ENCODE measurements around the gene RASSF3.
"Not testable (repeated sequence)": the region's sequence is repeated elsewhere in the genome, so short reads cannot be mapped to it uniquely, and the experiment has no call there.

Gene RASSF3

DNA sequence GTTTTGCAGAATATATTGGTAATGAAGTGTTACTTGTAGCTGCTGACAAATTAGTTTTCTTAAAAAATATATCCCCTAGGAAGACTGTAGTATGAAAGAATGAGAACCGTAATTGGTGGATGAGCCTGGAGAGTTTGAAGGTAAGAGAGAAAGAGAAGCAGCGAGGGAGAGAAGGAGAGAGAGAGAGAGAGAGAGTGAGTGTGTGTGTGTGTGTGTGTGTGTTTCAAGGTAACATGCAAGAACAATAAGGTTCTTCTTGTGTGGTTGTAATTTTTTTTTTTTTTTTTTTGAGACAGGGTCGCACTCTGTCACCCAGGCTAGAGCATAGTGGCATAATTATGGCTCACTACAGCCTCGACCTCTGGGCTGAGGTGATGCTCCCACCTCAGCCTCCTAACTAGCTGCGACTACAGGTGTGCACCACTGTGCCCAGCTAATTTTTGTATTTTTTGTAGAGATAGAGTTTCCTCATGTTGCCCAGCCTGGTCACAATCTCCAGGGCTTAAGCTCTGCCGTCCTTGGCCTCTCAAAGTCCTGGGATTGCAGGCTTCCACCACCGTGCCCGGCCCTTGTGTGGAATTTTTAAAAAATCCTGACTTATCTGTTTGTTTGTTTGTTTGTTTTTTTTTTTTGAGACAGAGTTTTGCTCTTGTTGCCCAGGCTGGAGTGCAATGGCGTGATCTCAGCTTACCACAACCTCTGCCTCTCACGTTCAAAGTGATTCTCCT lies 73.7 kb downstream of the RASSF3 start:
- Histone ChIP-seq H3K27me3 (ENCODE audit: insufficient read depth, low read length) (no peaks in the 10 kb centered on the region), H3K4me3 (ENCODE audit: low read length) (no peak overlapping the region), H3K9me3 (ENCODE audit: insufficient read depth, low read depth, low read length) (no peaks in the 10 kb centered on the region), H3K4me1 (ENCODE audit: insufficient read depth, low read length) (peaks cover 28% of the 10 kb centered on the region), H3K27ac (ENCODE audit: low read depth, low read length) (no peak overlapping the region), H3K9ac (ENCODE audit: low read depth, low read length) (no peak overlapping the region), H3K36me3 (ENCODE audit: insufficient read depth, low read length) (peaks cover 38% of the 10 kb centered on the region)
- 95% methylated on average over 10 of the region's 10 CpGs for WGBS

DNA sequence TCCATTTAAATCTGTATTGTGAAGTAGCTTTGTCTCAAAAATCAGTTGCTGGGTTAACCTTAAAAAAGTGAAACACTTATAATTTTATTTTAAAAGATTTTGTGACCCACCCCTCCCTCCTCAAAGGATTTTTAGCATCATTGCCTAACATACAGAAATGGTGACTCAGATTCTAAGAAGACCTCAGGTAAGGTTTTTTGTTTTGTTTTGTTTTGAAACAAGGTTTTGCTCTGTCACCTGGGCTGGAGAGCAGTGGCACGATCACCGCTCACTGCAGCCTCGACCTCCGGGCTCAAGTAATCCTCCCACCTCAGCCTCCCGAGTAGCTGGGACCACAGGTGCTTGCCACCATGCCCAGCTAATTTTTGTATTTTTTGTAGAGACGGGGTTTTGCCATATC lies 74.8 kb downstream of the RASSF3 start:
- no peak overlapping the region for H3K27ac ChIP-seq (ENCODE audit: low read depth, low read length)
- H3K9ac ChIP-seq (ENCODE audit: low read depth, low read length): no peak overlapping the region
- peaks cover 43% of the 10 kb centered on the region for H3K36me3 ChIP-seq (ENCODE audit: insufficient read depth, low read length)
- peaks cover 25% of the 10 kb centered on the region for H3K4me1 ChIP-seq (ENCODE audit: insufficient read depth, low read length)
- 97% methylated on average over 6 of the region's 6 CpGs for WGBS
- H3K27me3 ChIP-seq (ENCODE audit: insufficient read depth, low read length): no peaks in the 10 kb centered on the region
- no peaks in the 10 kb centered on the region for H3K9me3 ChIP-seq (ENCODE audit: insufficient read depth, low read depth, low read length)
- no peak overlapping the region for H3K4me3 ChIP-seq (ENCODE audit: low read length)

DNA sequence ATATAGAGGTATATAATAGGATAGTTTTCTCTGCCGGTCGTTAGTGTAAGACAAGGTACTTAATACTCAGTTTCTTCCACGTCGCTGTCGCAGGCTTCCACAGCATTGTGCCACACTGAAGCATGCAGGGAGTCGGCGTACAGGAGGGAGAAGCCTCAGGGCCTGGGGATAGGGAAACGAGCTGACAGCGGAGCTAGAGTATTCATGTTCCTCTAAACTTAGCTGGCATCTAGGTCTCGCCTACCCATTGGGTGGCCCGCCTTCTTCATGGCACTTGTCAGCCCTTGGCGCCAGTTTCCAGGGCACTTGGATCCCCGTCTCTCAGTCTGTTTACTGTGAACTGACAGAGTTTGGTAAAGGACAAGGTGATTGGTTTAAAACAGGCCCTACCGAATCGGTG lies 75.3 kb downstream of the RASSF3 start:
- Histone ChIP-seq H3K4me1 (ENCODE audit: insufficient read depth, low read length) (peaks cover 25% of the 10 kb centered on the region), H3K9ac (ENCODE audit: low read depth, low read length) (no peak overlapping the region), H3K27ac (ENCODE audit: low read depth, low read length) (no peak overlapping the region), H3K9me3 (ENCODE audit: insufficient read depth, low read depth, low read length) (no peaks in the 10 kb centered on the region), H3K27me3 (ENCODE audit: insufficient read depth, low read length) (no peaks in the 10 kb centered on the region), H3K36me3 (ENCODE audit: insufficient read depth, low read length) (peaks cover 43% of the 10 kb centered on the region), H3K4me3 (ENCODE audit: low read length) (no peak overlapping the region)
- WGBS: 96% methylated on average over 15 of the region's 15 CpGs

DNA sequence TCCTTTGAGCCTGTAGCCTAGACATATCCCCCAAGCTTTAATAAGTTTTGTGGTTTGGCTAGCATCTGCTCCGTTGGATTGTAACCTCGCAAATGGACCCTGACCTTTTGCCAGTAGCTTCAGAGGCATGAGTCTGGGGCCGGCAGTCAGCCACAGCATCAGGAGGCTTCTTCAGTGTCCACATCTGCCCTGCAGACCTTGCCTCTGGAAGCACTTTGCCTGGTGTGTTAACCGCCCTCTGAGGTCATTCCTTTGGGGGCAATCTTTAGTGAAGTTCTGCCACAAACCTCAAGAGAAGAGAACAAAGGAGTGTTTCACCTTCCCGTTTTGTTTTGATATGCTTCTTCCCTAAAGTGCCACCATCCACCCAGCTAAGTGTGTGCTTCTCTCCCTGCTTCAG lies 77.5 kb downstream of the RASSF3 start:
- no peak overlapping the region for H3K4me3 ChIP-seq (ENCODE audit: low read length)
- 78% methylated on average over 5 of the region's 5 CpGs for WGBS
- H3K36me3 ChIP-seq (ENCODE audit: insufficient read depth, low read length): peaks cover 43% of the 10 kb centered on the region
- no peaks in the 10 kb centered on the region for H3K27me3 ChIP-seq (ENCODE audit: insufficient read depth, low read length)
- peak overlapping the region; percentile 44; the same call in 1 of the 2 replicates for H3K27ac ChIP-seq (ENCODE audit: low read depth, low read length)
- H3K4me1 ChIP-seq (ENCODE audit: insufficient read depth, low read length): peaks cover 36% of the 10 kb centered on the region
- H3K9me3 ChIP-seq (ENCODE audit: insufficient read depth, low read depth, low read length): no peaks in the 10 kb centered on the region
- H3K9ac ChIP-seq (ENCODE audit: low read depth, low read length): no peak overlapping the region

DNA sequence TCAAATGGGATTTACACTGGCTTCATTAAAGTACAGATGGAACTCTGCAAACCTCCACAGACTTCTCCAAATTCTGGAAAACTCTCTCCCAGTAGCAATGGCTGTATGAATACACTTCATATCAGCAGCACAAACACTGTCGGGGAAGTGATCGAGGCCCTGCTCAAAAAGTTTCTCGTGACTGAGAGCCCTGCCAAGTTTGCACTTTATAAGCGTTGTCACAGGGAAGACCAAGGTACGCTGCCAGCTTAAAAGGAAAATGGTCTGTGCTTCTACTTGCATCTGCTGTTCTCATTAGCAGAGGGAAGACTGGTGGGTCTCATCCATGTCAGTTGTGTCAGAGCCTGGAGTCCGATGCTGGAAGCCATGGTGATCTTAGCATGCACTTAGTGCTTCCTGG lies 77.9 kb downstream of the RASSF3 start:
- H3K27ac ChIP-seq (ENCODE audit: low read depth, low read length): peak overlapping the region; percentile 44; the same call in 1 of the 2 replicates
- H3K4me3 ChIP-seq (ENCODE audit: low read length): no peak overlapping the region
- H3K27me3 ChIP-seq (ENCODE audit: insufficient read depth, low read length): no peaks in the 10 kb centered on the region
- peaks cover 43% of the 10 kb centered on the region for H3K36me3 ChIP-seq (ENCODE audit: insufficient read depth, low read length)
- no peaks in the 10 kb centered on the region for H3K9me3 ChIP-seq (ENCODE audit: insufficient read depth, low read depth, low read length)
- no peak overlapping the region for H3K9ac ChIP-seq (ENCODE audit: low read depth, low read length)
- H3K4me1 ChIP-seq (ENCODE audit: insufficient read depth, low read length): peaks cover 32% of the 10 kb centered on the region
- WGBS: 91% methylated on average over 6 of the region's 6 CpGs

DNA sequence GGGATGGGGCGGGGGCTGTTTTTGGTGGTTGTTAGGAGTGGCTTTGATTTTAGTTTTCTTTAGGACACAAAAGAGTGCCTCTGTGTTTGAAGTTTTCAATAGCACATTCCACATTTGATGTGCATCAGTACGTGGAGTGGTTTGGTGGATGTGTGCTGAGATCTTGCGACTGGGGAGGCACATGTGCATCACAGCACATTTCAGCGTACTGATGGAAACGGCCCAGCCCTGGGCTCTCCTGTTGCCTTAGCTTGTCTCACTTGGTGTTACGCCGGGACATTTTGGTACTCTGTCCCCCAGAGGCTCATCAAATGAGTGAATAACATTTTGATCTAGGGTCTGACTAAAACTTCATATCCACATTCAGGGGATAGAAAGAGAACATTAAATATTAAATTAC lies 78.4 kb downstream of the RASSF3 start:
- no peak overlapping the region for H3K4me3 ChIP-seq (ENCODE audit: low read length)
- no peak overlapping the region for H3K9ac ChIP-seq (ENCODE audit: low read depth, low read length)
- peaks cover 43% of the 10 kb centered on the region for H3K36me3 ChIP-seq (ENCODE audit: insufficient read depth, low read length)
- H3K4me1 ChIP-seq (ENCODE audit: insufficient read depth, low read length): peaks cover 31% of the 10 kb centered on the region
- no peaks in the 10 kb centered on the region for H3K9me3 ChIP-seq (ENCODE audit: insufficient read depth, low read depth, low read length)
- WGBS: 90% methylated on average over 7 of the region's 7 CpGs
- no peaks in the 10 kb centered on the region for H3K27me3 ChIP-seq (ENCODE audit: insufficient read depth, low read length)
- no peak overlapping the region for H3K27ac ChIP-seq (ENCODE audit: low read depth, low read length)

DNA sequence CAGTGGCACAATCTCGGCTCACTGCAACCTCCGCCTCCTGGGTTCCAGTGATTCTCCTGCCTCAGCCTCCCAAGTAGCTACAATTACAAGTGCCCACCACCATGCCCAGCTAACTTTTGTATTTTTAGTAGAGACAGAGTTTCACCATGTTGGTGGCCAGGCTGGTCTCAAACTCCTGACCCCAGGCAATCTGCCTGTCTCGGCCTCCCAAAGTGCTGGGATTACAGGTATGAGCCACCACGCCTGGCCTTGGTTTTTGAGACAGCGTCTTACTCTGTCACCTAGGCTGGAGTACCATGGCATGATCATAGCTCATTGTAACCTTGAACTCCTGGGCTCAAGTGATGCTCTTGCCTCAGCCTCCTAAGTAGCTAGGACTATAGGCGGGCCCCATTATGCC lies 79.9 kb downstream of the RASSF3 start:
- H3K9ac ChIP-seq (ENCODE audit: low read depth, low read length); H3K9me3 ChIP-seq (ENCODE audit: insufficient read depth, low read depth, low read length); H3K27ac ChIP-seq (ENCODE audit: low read depth, low read length); H3K4me3 ChIP-seq (ENCODE audit: low read length); H3K27me3 ChIP-seq (ENCODE audit: insufficient read depth, low read length): not testable (repeated sequence)
- WGBS: 97% methylated on average over 6 of the region's 6 CpGs
- H3K36me3 ChIP-seq (ENCODE audit: insufficient read depth, low read length): peaks cover 43% of the 10 kb centered on the region
- H3K4me1 ChIP-seq (ENCODE audit: insufficient read depth, low read length): peaks cover 42% of the 10 kb centered on the region

DNA sequence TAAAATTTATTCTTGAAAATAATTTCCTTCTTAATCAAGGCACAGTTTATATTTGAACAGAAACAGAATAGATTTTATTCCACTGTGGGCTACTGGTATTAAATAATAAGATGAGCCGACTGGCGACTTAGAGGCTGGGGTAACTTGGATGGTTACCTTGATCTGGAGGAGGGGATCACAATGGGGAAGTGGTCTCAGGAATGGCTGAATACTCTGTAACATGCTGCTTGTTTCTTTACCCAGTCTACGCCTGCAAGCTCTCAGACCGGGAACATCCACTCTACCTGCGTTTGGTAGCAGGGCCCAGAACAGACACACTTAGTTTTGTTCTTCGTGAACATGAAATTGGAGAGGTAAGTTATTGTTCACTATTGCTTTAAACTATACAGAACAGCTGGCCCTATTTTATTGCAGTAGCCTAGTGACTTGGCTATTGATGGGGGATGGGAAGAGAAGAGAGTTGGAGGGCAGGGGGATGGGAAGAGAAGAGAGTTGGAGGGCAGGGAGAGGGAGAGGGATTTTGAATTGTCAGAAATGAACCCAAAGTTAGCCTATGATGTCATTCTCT lies 81.0 kb downstream of the RASSF3 start:
- Histone ChIP-seq H3K36me3 (ENCODE audit: insufficient read depth, low read length) (peaks cover 40% of the 10 kb centered on the region), H3K9me3 (ENCODE audit: insufficient read depth, low read depth, low read length) (no peaks in the 10 kb centered on the region), H3K27me3 (ENCODE audit: insufficient read depth, low read length) (no peaks in the 10 kb centered on the region), H3K4me1 (ENCODE audit: insufficient read depth, low read length) (peaks cover 48% of the 10 kb centered on the region), H3K4me3 (ENCODE audit: low read length) (peak overlapping the region; percentile 33), H3K9ac (ENCODE audit: low read depth, low read length) (peak overlapping the region; percentile 57), H3K27ac (ENCODE audit: low read depth, low read length) (peak overlapping the region; percentile 90)
- 40% methylated on average over 6 of the region's 6 CpGs for WGBS

DNA sequence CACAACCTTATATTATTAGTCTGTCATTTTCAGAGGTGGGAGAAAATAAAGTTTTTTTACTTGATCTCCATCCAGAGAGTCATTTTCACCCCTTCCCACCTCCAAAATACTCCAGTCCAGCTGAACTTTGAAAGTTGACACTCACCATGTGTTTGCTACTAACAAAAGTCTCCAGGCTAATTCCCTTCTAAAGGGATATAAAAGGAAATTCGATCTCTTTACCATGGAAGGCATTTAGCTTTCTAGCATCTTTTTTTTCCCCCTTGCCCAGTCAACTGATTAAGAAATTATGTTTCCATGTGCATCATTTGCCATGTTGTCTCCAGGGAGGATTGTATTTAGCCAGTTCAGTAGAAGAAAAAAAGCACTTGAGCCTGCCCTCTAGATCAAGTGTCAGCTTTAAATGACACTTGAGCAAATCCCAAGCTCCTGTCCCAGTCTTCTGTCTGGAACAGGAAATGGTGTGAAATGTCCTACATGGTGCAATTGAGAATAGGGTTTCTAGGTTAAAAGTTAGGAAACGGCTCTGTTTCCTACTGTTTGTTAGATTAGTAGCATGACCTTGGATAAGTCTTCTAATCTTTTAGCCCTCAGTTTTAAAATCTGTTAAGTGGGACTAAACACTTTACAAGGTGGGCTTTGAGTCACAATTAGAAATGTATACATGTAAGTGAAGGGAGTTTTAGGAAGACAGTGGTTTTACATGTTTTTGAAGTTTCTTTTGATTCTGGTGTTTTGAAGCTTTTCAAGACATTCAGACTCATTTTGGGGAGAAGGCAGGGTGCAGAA lies 81.7 kb downstream of the RASSF3 start:
- Histone ChIP-seq H3K9ac (ENCODE audit: low read depth, low read length) (no peak overlapping the region), H3K4me3 (ENCODE audit: low read length) (peak overlapping the region; percentile 33), H3K4me1 (ENCODE audit: insufficient read depth, low read length) (peaks cover 48% of the 10 kb centered on the region), H3K36me3 (ENCODE audit: insufficient read depth, low read length) (peaks cover 40% of the 10 kb centered on the region), H3K27me3 (ENCODE audit: insufficient read depth, low read length) (no peaks in the 10 kb centered on the region), H3K27ac (ENCODE audit: low read depth, low read length) (peak overlapping the region; percentile 90), H3K9me3 (ENCODE audit: insufficient read depth, low read depth, low read length) (no peaks in the 10 kb centered on the region)
- 50% methylated on average over 2 of the region's 2 CpGs for WGBS

DNA sequence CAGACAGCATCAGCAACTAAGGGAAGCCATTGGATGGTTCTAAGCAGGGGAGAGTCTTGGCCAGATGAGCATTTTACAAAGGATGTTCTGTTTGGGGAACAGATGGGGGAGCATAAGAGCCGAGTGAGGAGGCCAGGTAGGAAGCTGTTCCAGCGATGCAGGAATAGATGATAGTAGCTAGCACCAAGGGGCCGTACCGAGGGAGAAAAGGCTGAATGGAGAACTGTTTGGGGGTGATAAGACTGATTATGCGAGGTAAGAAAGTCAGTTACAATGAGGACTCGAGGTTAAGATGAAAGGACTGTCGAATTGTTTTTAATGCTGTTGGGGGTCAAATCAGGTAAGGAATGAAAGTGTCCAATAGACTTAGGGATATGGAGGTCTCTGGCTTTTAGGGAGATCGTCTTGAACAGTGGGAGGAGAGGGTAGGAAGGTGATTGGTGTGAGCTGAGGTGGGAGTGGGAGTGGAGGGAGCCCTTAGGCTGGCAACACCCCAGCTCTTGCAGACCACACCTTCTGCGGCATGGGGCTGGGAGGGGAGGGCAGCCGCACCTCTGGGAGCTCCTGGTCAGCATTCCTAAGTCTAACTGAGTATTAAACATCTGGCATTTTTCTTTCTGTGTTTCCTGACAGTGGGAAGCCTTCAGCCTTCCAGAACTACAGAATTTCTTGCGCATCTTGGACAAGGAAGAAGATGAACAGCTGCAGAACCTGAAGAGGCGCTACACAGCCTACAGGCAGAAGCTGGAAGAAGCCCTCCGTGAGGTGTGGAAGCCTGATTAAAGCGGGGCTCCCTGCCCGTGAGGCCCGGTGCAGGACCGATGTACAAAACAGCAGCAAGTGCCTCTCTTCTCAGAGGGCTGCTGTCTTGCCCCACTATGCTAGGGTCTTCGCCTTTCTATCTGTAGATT lies 84.1 kb downstream of the RASSF3 start:
- peaks cover 18% of the 10 kb centered on the region for H3K36me3 ChIP-seq (ENCODE audit: insufficient read depth, low read length)
- no peak overlapping the region for H3K27ac ChIP-seq (ENCODE audit: low read depth, low read length)
- no peaks in the 10 kb centered on the region for H3K27me3 ChIP-seq (ENCODE audit: insufficient read depth, low read length)
- H3K9ac ChIP-seq (ENCODE audit: low read depth, low read length): no peak overlapping the region
- WGBS: 87% methylated on average over 18 of the region's 18 CpGs
- H3K9me3 ChIP-seq (ENCODE audit: insufficient read depth, low read depth, low read length): no peaks in the 10 kb centered on the region
- peaks cover 38% of the 10 kb centered on the region for H3K4me1 ChIP-seq (ENCODE audit: insufficient read depth, low read length)
- no peak overlapping the region for H3K4me3 ChIP-seq (ENCODE audit: low read length)

Data from HUES64 (cell line).